Activated B cell treated with CpG ODN at 0.5 μM for 24 hours (primary cell): ENCODE measurements around the gene EVL. TPM values are rescaled to one million over a fixed set of nuclear protein-coding genes. Genes with fewer than 3 reads are reported as not detected.

ENCODE experiments used
- ATAC-seq: fragments of 200-7000 bp; cut with Tn5 transposase; one replicate; pipeline ENCODE4 v1.10.0; 2021; ENCODE audit warnings: low read depth, mild to moderate bottlenecking, moderate library complexity
- CTCF ChIA-PET: fragments of 350-600 bp; sonication (Branson Sonifier 250); formaldehyde crosslinking; loops from one replicate; lab custom pipeline; 2021; ENCODE audit warnings: antibody characterized with exemption; lab: Charles Lee
- POLR2A ChIA-PET: fragments of 350-600 bp; sonication (Branson Sonifier 250); formaldehyde crosslinking; loops from one replicate; lab custom pipeline; 2021; ENCODE audit warnings: antibody characterized with exemption; lab: Charles Lee
- DNase-seq: peaks from one replicate; pipeline ENCODE4 v3.0.0; 2022
- H3K27ac Mint-ChIP-seq: one replicate; pipeline ENCODE4 v1.8.0; 2020; ENCODE audit warnings: mixed read lengths
- H3K27me3 Mint-ChIP-seq: one replicate; pipeline ENCODE4 v1.8.0; 2021; ENCODE audit warnings: mixed read lengths
- H3K36me3 Mint-ChIP-seq: one replicate; pipeline ENCODE4 v1.8.0; 2021; ENCODE audit warnings: low read depth, mixed read lengths
- H3K4me1 Mint-ChIP-seq: one replicate; pipeline ENCODE4 v1.8.0; 2021; ENCODE audit warnings: mixed read lengths
- H3K4me3 Mint-ChIP-seq: one replicate; pipeline ENCODE4 v1.8.0; 2020; ENCODE audit warnings: mild to moderate bottlenecking, mixed read lengths
- H3K9me3 Mint-ChIP-seq: one replicate; pipeline ENCODE4 v1.8.0; 2020; ENCODE audit warnings: mixed read lengths
- intact Hi-C: fragments of 100-400 bp; cut with micrococcal nuclease; formaldehyde crosslinking; loops from one replicate; pipeline ENCODE4 v1.15.1; 2024
- total RNA-seq: library from RNA; stranded (reverse); gene quantifications from 2 replicates; pipeline ENCODE4 v1.2.3, GENCODE V29; 2022
- TF ChIP-seq, protein P1 (sequence below): fragments of 200-600 bp; IDR thresholded peaks from one replicate; pipeline ENCODE4 v1.8.0; 2022; ENCODE audit warnings: antibody characterized with exemption, mild to moderate bottlenecking

EVL gene
- total RNA-seq, 1 donor from 2014 or later: 272 TPM

DNA sequence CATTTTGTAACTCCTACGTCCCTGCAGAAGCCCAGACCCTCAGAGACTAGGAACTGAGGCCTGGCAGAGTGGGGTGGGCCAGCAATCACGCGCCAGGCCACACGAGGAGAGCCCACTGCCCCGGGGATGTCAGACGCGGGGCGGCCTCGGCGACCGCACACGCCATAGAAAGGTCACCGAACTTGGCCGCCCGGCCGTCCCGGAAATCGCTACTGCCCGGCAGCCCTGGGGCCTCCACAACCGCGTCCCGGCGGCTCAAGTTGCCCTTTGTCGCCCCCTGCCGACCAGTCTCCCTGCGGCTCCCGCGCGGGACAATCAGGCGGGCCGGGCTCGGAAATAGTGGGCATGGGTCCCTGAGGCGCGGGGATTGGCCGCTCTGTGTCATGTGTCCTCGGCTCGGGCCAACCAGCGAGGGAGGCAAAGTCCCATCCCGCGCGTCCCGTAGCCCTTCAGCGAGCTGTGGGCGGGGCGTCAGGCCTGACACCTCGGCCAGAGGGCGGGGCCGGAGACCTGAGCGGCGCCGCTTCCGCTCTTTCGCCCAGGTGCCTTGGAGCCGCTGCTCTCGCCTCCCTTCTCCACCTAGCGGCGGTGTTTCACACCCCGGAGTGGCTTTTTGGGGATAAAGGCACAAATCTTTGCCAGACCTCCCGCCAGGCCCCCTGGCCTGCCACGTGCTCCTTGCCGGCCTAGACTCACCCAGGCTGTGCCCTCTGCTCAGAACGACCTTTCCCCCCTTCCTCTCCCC is 127.6 kb downstream of the EVL start:
- H3K27me3 Mint-ChIP-seq: no peaks in the 10 kb centered on the region
- TF ChIP-seq, protein P1, sequence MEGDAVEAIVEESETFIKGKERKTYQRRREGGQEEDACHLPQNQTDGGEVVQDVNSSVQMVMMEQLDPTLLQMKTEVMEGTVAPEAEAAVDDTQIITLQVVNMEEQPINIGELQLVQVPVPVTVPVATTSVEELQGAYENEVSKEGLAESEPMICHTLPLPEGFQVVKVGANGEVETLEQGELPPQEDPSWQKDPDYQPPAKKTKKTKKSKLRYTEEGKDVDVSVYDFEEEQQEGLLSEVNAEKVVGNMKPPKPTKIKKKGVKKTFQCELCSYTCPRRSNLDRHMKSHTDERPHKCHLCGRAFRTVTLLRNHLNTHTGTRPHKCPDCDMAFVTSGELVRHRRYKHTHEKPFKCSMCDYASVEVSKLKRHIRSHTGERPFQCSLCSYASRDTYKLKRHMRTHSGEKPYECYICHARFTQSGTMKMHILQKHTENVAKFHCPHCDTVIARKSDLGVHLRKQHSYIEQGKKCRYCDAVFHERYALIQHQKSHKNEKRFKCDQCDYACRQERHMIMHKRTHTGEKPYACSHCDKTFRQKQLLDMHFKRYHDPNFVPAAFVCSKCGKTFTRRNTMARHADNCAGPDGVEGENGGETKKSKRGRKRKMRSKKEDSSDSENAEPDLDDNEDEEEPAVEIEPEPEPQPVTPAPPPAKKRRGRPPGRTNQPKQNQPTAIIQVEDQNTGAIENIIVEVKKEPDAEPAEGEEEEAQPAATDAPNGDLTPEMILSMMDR: no peak
- H3K27ac Mint-ChIP-seq: peak overlapping the region; percentile 85
- peaks cover 5% of the 10 kb centered on the region for H3K4me1 Mint-ChIP-seq
- CTCF ChIA-PET: interaction anchor here (0.7 to 3.1 kb wide), 31 partner anchors 9 to 210 kb away, joined by 3 to 36 read pairs (median 5); partner anchors contain the start of genes DEGS2 and EVL
- intact Hi-C loops: loop anchor here (1.0 to 5.0 kb wide), 15 partner anchors 21 to 510 kb away; partner anchors contain the start of genes DEGS2, EVL and WDR25
- ATAC-seq (peak; percentile 99), DNase-seq (peak; percentile 98)
- no peaks in the 10 kb centered on the region for H3K9me3 Mint-ChIP-seq
- no peaks in the 10 kb centered on the region for H3K36me3 Mint-ChIP-seq
- peak overlapping the region; percentile 75 for H3K4me3 Mint-ChIP-seq
- POLR2A ChIA-PET: interaction anchor here (0.6 to 2.2 kb wide), 21 partner anchors 12 to 509 kb away, joined by 3 to 18 read pairs (median 5); partner anchors contain the start of genes CYP46A1, DEGS2 and EVL

Other genes with a start within 250 kb of the EVL start
- gene DEGS2, start 94.2 kb downstream of the EVL start, total RNA-seq: 1.3 and 2.5 TPM in 2 replicates
- gene YY1, start 173.7 kb downstream of the EVL start, total RNA-seq: 72.6 and 79.2 TPM in 2 replicates
- 20.6 and 28.8 TPM in 2 replicates for gene SLC25A29, start 241.0 kb downstream of the EVL start, total RNA-seq